GM23338 (cell line): Measurements from ENCODE around the gene IRF2BPL. TPM values are rescaled to one million over a fixed set of nuclear protein-coding genes. Genes with fewer than 3 reads are reported as not detected.

Source experiments
- ATAC-seq: fragments of 200-7000 bp; cut with Tn5 transposase; 3 replicates; pipeline ENCODE4 v1.9.1; 2020
- DNase-seq: peaks from one replicate; pipeline ENCODE4 v3.0.0-alpha.2; 2015; ENCODE audit warnings: low spot score
- H2AFZ ChIP-seq: fragments of 200-600 bp; sonication (generic); 2 replicates; pipeline ENCODE4 v1.8.0; 2016; ENCODE audit warnings: antibody characterized with exemption, mild to moderate bottlenecking, moderate library complexity
- H3F3A ChIP-seq: fragments of 200-600 bp; sonication (generic); replicated peaks from 2 replicates; pipeline ENCODE4 v1.8.0; 2017; ENCODE audit warnings: antibody characterized with exemption, mixed run types, low read depth
- H3K27ac ChIP-seq: fragments of 200-600 bp; sonication (generic); 2 replicates; pipeline ENCODE4 v1.6.1; 2016; ENCODE audit warnings: low read depth
- H3K27me3 ChIP-seq: fragments of 200-600 bp; sonication (generic); 2 replicates; pipeline ENCODE4 v1.8.0; 2016; ENCODE audit warnings: mild to moderate bottlenecking, mixed run types, moderate library complexity; ENCODE audit not compliant: insufficient read depth
- H3K36me3 ChIP-seq: fragments of 200-600 bp; sonication (generic); 2 replicates; pipeline ENCODE4 v1.8.0; 2016; ENCODE audit warnings: mild to moderate bottlenecking; ENCODE audit not compliant: insufficient read depth
- H3K4me1 ChIP-seq: fragments of 200-600 bp; sonication (generic); 2 replicates; pipeline ENCODE4 v1.8.0; 2016; ENCODE audit warnings: mild to moderate bottlenecking, moderate library complexity; ENCODE audit not compliant: insufficient read depth
- H3K4me2 ChIP-seq: fragments of 200-600 bp; sonication (generic); 2 replicates; pipeline ENCODE4 v1.7.1; 2017; ENCODE audit warnings: mixed run types
- H3K4me3 ChIP-seq: fragments of 200-600 bp; sonication (generic); 2 replicates; pipeline ENCODE4 v1.6.1; 2016; ENCODE audit warnings: mixed run types
- H3K79me2 ChIP-seq: fragments of 200-600 bp; sonication (generic); replicated peaks from 2 replicates; pipeline ENCODE4 v1.8.0; 2017; ENCODE audit warnings: mild to moderate bottlenecking; ENCODE audit not compliant: insufficient read depth
- H3K9me2 ChIP-seq: fragments of 200-600 bp; sonication (generic); 2 replicates; pipeline ENCODE4 v1.8.0; 2017; ENCODE audit not compliant: insufficient read depth
- H4K20me1 ChIP-seq: fragments of 200-600 bp; sonication (generic); replicated peaks from 2 replicates; pipeline ENCODE4 v1.8.0; 2017; ENCODE audit warnings: mild to moderate bottlenecking; ENCODE audit not compliant: insufficient read depth
- H3K27ac Mint-ChIP-seq: 2 replicates; pipeline ENCODE4 v1.8.0; 2020; ENCODE audit warnings: inconsistent platforms, mild to moderate bottlenecking, moderate library complexity, mixed read lengths
- H3K27me3 Mint-ChIP-seq: 3 replicates; pipeline ENCODE4 v1.8.0; 2022; ENCODE audit warnings: low read depth, mild to moderate bottlenecking, moderate library complexity, mixed read lengths, inconsistent platforms; ENCODE audit not compliant: insufficient read depth, poor library complexity
- H3K36me3 Mint-ChIP-seq: 3 replicates; pipeline ENCODE4 v1.8.0; 2021; ENCODE audit warnings: low read depth, mild to moderate bottlenecking, inconsistent platforms, moderate library complexity, mixed read lengths
- H3K4me1 Mint-ChIP-seq: 3 replicates; pipeline ENCODE4 v1.8.0; 2020; ENCODE audit warnings: mild to moderate bottlenecking, inconsistent platforms, mixed read lengths
- H3K4me3 Mint-ChIP-seq: 3 replicates; pipeline ENCODE4 v1.8.0; 2021; ENCODE audit warnings: moderate library complexity, mild to moderate bottlenecking, inconsistent platforms, mixed read lengths
- H3K9me3 Mint-ChIP-seq: 3 replicates; pipeline ENCODE4 v1.8.0; 2020; ENCODE audit warnings: moderate library complexity, mild to moderate bottlenecking, inconsistent platforms, mixed read lengths
- CREB1 ChIP-seq: fragments of 250-450 bp; sonication (Bioruptor Pico); IDR thresholded peaks from 2 replicates; pipeline ENCODE4 v1.5.0; 2020; ENCODE audit warnings: low read depth, mild to moderate bottlenecking, moderate library complexity
- CTCF ChIP-seq, 2 experiments: fragments of 200-600 bp in 1 of 2; sonication (generic) in 1 of 2; conservative IDR thresholded peaks; 2 replicates each; pipeline versions ENCODE4 v1.5.1 to v1.6.1; 2016 to 2017; ENCODE audit warnings: antibody characterized with exemption in 2 of 2, low read depth in 2 of 2, mild to moderate bottlenecking in 2 of 2, moderate library complexity in 1 of 2
- EZH2 ChIP-seq: fragments of 200-600 bp; sonication (generic); IDR thresholded peaks from one replicate; pipeline ENCODE4 v1.8.0; 2017; ENCODE audit warnings: antibody characterized with exemption, mild to moderate bottlenecking, low read depth; ENCODE audit not compliant: unreplicated experiment
- JUNB ChIP-seq: IDR thresholded peaks from one replicate; pipeline ENCODE4 v1.6.1; 2016; ENCODE audit warnings: antibody characterized with exemption; ENCODE audit not compliant: unreplicated experiment
- NANOG ChIP-seq: IDR thresholded peaks from 2 replicates; pipeline ENCODE4 v1.6.1; 2016; ENCODE audit warnings: antibody characterized with exemption, borderline replicate concordance
- POLR2AphosphoS5 ChIP-seq: IDR thresholded peaks from 2 replicates; pipeline ENCODE4 v1.6.1; 2016; ENCODE audit warnings: antibody characterized with exemption, low read depth
- ZNF331 ChIP-seq: fragments of 250-450 bp; sonication (Bioruptor Pico); IDR thresholded peaks from 2 replicates; pipeline ENCODE4 v1.5.0; 2020; ENCODE audit warnings: low read depth, mild to moderate bottlenecking, moderate library complexity
- ZNF462 ChIP-seq: fragments of 250-450 bp; sonication (Bioruptor Pico); IDR thresholded peaks from 2 replicates; pipeline ENCODE4 v1.5.0; 2020; ENCODE audit warnings: mild to moderate bottlenecking, moderate library complexity
- polyA plus RNA-seq: library from polyadenylated mRNA; unstranded; fragments of >200 nt; fragmentation: Nextera tagmentation; extraction: Ambion mirVana; gene quantifications from 2 replicates; pipeline ENCODE4 v1.2.1, GENCODE V29; 2016
- total RNA-seq: library from RNA; depleted of rRNA; stranded (reverse); fragments of >200 nt; shearing (Covaris generic); gene quantifications from 2 replicates; pipeline ENCODE4 v1.2.3, GENCODE V29; 2014

The IRF2BPL gene
- total and polyA plus RNA-seq, 2 experiments from 2014 or later: 11.2 to 119 TPM

GRCh38 chr14:77053046-77053841 lies 24.7 kb upstream of the IRF2BPL start:
- TF ChIP-seq ZNF331: no peak
- TF ChIP-seq NANOG: no peak
- TF ChIP-seq EZH2: no peak
- TF ChIP-seq CREB1 (CRISPR knock-in tag): no peak
- peak; percentile 94 to 99 for TF ChIP-seq CTCF (conservative IDR thresholded peaks at IDR 0.05; ENCODE audit: low read depth in 2 of 2)
- H3F3A ChIP-seq: 0 out of 2 replicates have a peak, but pooled peaks cover 3% of the 10 kb centered on the region
- H3K4me2 ChIP-seq: no peak overlapping the region
- peak overlapping the region; percentile 61; the same call in 1 of the 2 replicates for H2AFZ ChIP-seq
- H3K79me2 ChIP-seq: no peaks in the 10 kb centered on the region
- peaks cover 14% of the 10 kb centered on the region for H3K4me1 Mint-ChIP-seq
- H3K9me2 ChIP-seq: no peaks in the 10 kb centered on the region
- peaks cover 5% of the 10 kb centered on the region; the same call in 1 of the 3 replicates for H3K36me3 Mint-ChIP-seq
- no peak overlapping the region for H3K27ac ChIP-seq
- no peak overlapping the region for H3K4me3 ChIP-seq
- H3K4me1 ChIP-seq: 0 out of 2 replicates have a peak, but pooled peaks cover 9% of the 10 kb centered on the region
- no peak overlapping the region for H3K4me3 Mint-ChIP-seq
- peaks cover 16% of the 10 kb centered on the region; the same call in 2 of the 3 replicates for H3K9me3 Mint-ChIP-seq
- ATAC-seq (peak; percentile 98), DNase-seq (peak; percentile 92)
- peaks cover 3% of the 10 kb centered on the region for H3K27me3 Mint-ChIP-seq
- no peaks in the 10 kb centered on the region for H3K36me3 ChIP-seq
- H3K27me3 ChIP-seq: no peaks in the 10 kb centered on the region
- H3K27ac Mint-ChIP-seq: no peak overlapping the region
- H4K20me1 ChIP-seq: no peaks in the 10 kb centered on the region

GRCh38 chr14:77052281-77053044 lies 24.0 kb upstream of the IRF2BPL start:
- H3F3A ChIP-seq: 0 out of 2 replicates have a peak, but pooled peaks cover 6% of the 10 kb centered on the region
- peaks cover 16% of the 10 kb centered on the region; the same call in 2 of the 3 replicates for H3K9me3 Mint-ChIP-seq
- no peak overlapping the region for H3K4me2 ChIP-seq
- peaks cover 3% of the 10 kb centered on the region for H3K27me3 Mint-ChIP-seq
- 0 out of 2 replicates have a peak, but pooled peaks cover 9% of the 10 kb centered on the region for H3K4me1 ChIP-seq
- no peak overlapping the region; the same call in 2 of the 3 replicates for H3K4me3 Mint-ChIP-seq
- no peak overlapping the region for H3K27ac Mint-ChIP-seq
- no peaks in the 10 kb centered on the region for H3K79me2 ChIP-seq
- no peaks in the 10 kb centered on the region for H3K9me2 ChIP-seq
- peak; percentile 10 for ATAC-seq
- H3K4me3 ChIP-seq: no peak overlapping the region
- no peaks in the 10 kb centered on the region for H3K27me3 ChIP-seq
- no peaks in the 10 kb centered on the region for H3K36me3 ChIP-seq
- no peak for DNase-seq
- H3K36me3 Mint-ChIP-seq: peaks cover 5% of the 10 kb centered on the region; the same call in 1 of the 3 replicates
- no peaks in the 10 kb centered on the region for H4K20me1 ChIP-seq
- no peak overlapping the region for H3K27ac ChIP-seq
- H3K4me1 Mint-ChIP-seq: peaks cover 14% of the 10 kb centered on the region
- H2AFZ ChIP-seq: peak overlapping the region; percentile 61; the same call in 1 of the 2 replicates
- TF ChIP-seq POLR2AphosphoS5: no peak
- TF ChIP-seq CTCF (conservative IDR thresholded peaks at IDR 0.05; ENCODE audit: low read depth in 2 of 2): no peak
- no peak for TF ChIP-seq JUNB
- TF ChIP-seq CREB1 (CRISPR knock-in tag): no peak
- no peak for TF ChIP-seq ZNF462
- TF ChIP-seq ZNF331: no peak
